Liver (tissue), 9 donors: ENCODE measurements around the gene FOXP3. TPM values are rescaled to one million over a fixed set of nuclear protein-coding genes. Genes with fewer than 3 reads are reported as not detected.

Experiments
- DNase-seq: peaks from one replicate; pipeline ENCODE4 v3.0.0-alpha.2; 2017; ENCODE audit warnings: low spot score
- H3K27ac ChIP-seq, 2 donors: one replicate each; pipeline ENCODE4 v1.7.0; 2013; ENCODE audit warnings: inconsistent platforms in 2 of 2, low read length in 2 of 2, control low read depth in 1 of 2, low read depth in 1 of 2, mild to moderate bottlenecking in 1 of 2
- H3K27me3 ChIP-seq, 4 donors: one replicate each; pipeline versions ENCODE4 v1.6.1 to v1.7.0; 2013; ENCODE audit warnings: low read length in 3 of 4, inconsistent platforms in 1 of 4, mild to moderate bottlenecking in 1 of 4, moderate library complexity in 1 of 4; ENCODE audit not compliant: control insufficient read depth in 4 of 4, insufficient read depth in 4 of 4
- H3K36me3 ChIP-seq, 4 donors: one replicate each; pipeline versions ENCODE4 v1.6.1 to v1.7.0; 2013; ENCODE audit warnings: low read length in 3 of 4, mild to moderate bottlenecking in 3 of 4, low read depth in 1 of 4, moderate library complexity in 1 of 4; ENCODE audit not compliant: control insufficient read depth in 4 of 4, insufficient read depth in 3 of 4
- H3K4me1 ChIP-seq, 4 donors: one replicate each; pipeline versions ENCODE4 v1.6.1 to v1.7.0; 2013; ENCODE audit warnings: low read length in 3 of 4, mild to moderate bottlenecking in 3 of 4, moderate library complexity in 1 of 4; ENCODE audit not compliant: control insufficient read depth in 4 of 4, insufficient read depth in 4 of 4
- H3K4me3 ChIP-seq, 3 donors: one replicate each; pipeline versions ENCODE4 v1.6.1 to v1.7.0; 2013; ENCODE audit warnings: low read length in 3 of 3, control low read depth in 1 of 3, low read depth in 1 of 3, mild to moderate bottlenecking in 1 of 3
- H3K9ac ChIP-seq, 2 donors: one replicate each; pipeline ENCODE4 v1.7.0; 2013; ENCODE audit warnings: low read length in 2 of 2, mild to moderate bottlenecking in 2 of 2, moderate library complexity in 2 of 2, control low read depth in 1 of 2, low read depth in 1 of 2
- H3K9me3 ChIP-seq, 4 donors: one replicate each; pipeline versions ENCODE4 v1.6.1 to v1.7.0; 2013; ENCODE audit warnings: low read length in 3 of 4; ENCODE audit not compliant: control insufficient read depth in 4 of 4
- ATF3 ChIP-seq: IDR thresholded peaks from 2 replicates; pipeline ENCODE4 v1.6.1; 2016; ENCODE audit warnings: antibody characterized with exemption
- CTCF ChIP-seq: fragments of 150-350 bp; IDR thresholded peaks from 2 replicates; pipeline ENCODE4 v1.5.1; 2017; ENCODE audit warnings: improper control_type of control experiment, low read depth, low read length; ENCODE audit not compliant: missing input control
- FOXA1 ChIP-seq: IDR thresholded peaks from 2 replicates; pipeline ENCODE4 v1.6.1; 2016; ENCODE audit warnings: antibody characterized with exemption
- FOXA2 ChIP-seq: IDR thresholded peaks from 2 replicates; pipeline ENCODE4 v1.6.1; 2016; ENCODE audit warnings: antibody characterized with exemption
- GABPA ChIP-seq, 2 donors: IDR thresholded peaks in 1 of 2; conservative IDR thresholded peaks in 1 of 2; 2 replicates each; pipeline ENCODE4 v1.6.1; 2016; ENCODE audit warnings: antibody characterized with exemption in 2 of 2, mild to moderate bottlenecking in 1 of 2, moderate library complexity in 1 of 2
- HNF4A ChIP-seq, 2 donors: conservative IDR thresholded peaks; 2 replicates each; pipeline ENCODE4 v1.6.1; 2016; ENCODE audit warnings: antibody characterized with exemption in 2 of 2, mild to moderate bottlenecking in 2 of 2
- HNF4G ChIP-seq: IDR thresholded peaks from 2 replicates; pipeline ENCODE4 v1.6.1; 2016; ENCODE audit warnings: antibody characterized with exemption
- JUND ChIP-seq, 2 donors: IDR thresholded peaks; 2 replicates each; pipeline ENCODE4 v1.6.1; 2016; ENCODE audit warnings: antibody characterized with exemption in 2 of 2
- NR2F2 ChIP-seq: IDR thresholded peaks from 2 replicates; pipeline ENCODE4 v1.6.1; 2016; ENCODE audit warnings: antibody characterized with exemption
- REST ChIP-seq: IDR thresholded peaks from 2 replicates; pipeline ENCODE4 v1.6.1; 2016; ENCODE audit warnings: antibody characterized with exemption, mild to moderate bottlenecking
- RXRA ChIP-seq, 2 donors: IDR thresholded peaks; 2 replicates each; pipeline ENCODE4 v1.6.1; 2017 to 2018; ENCODE audit warnings: antibody characterized with exemption in 2 of 2, mild to moderate bottlenecking in 1 of 2
- SP1 ChIP-seq: IDR thresholded peaks from 2 replicates; pipeline ENCODE4 v1.6.1; 2018; ENCODE audit warnings: antibody characterized with exemption, mild to moderate bottlenecking
- TAF1 ChIP-seq: conservative IDR thresholded peaks from 2 replicates; pipeline ENCODE4 v1.6.1; 2016; ENCODE audit warnings: antibody characterized with exemption, mild to moderate bottlenecking
- YY1 ChIP-seq: IDR thresholded peaks from 2 replicates; pipeline ENCODE4 v1.6.1; 2016; ENCODE audit warnings: antibody characterized with exemption, mild to moderate bottlenecking
- ZBTB33 ChIP-seq: IDR thresholded peaks from 2 replicates; pipeline ENCODE4 v1.6.1; 2016; ENCODE audit warnings: antibody characterized with exemption
- WGBS: extraction: QIAGEN DNeasy Blood & Tissue Kit; methylation state at CpG from one replicate; pipeline ENCODE4 v1.1.7; 2013; 5-methylcytosine and 5-hydroxymethylcytosine counted together
- polyA plus RNA-seq, 2 donors: library from polyadenylated mRNA; stranded (reverse) in 1 of 2; unstranded in 1 of 2; fragments of 200-250 nt in 1 of 2; fragments of >200 nt in 1 of 2; fragmentation: Nextera tagmentation in 1 of 2; extraction: Ambion mirVana in 1 of 2; gene quantifications; one replicate each; pipeline versions ENCODE4 v1.2.1 to v1.2.3, GENCODE V29; 2013 to 2015
- total RNA-seq, 2 donors: library from RNA; depleted of rRNA; stranded (reverse); fragments of >200 nt; gene quantifications; one replicate each; pipeline ENCODE4 v1.2.3, GENCODE V29; 2014
- donor health status: healthy.
- donor health status: healthy.
- donor health status: healthy.
- donor health status: healthy.
- donor health status: healthy.

Gene FOXP3
- total and polyA plus RNA-seq, 4 donors, result 0.05 to 0.65 (median 0.19) TPM

DNA sequence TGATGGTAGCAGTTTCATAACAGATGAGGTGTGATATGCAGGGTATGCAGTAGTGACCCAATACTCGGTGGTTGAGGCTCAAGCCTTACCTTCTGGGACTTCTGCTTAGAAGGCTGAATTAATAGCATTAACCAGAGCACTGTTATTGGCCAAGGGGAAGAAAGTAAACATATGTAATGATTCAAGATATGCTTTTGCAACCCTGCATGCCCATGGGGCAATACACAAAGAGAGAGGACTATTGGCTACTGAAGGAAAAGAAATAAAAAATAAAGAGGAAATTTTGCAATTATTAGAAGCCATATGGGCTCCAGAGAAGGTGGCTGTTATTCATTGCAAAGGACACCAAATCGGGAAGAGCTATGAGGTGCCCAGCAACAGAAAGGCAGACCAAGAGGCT is 47.7 kb upstream of the FOXP3 start:
- no peak for DNase-seq
- no peak for TF ChIP-seq FOXA1
- TF ChIP-seq HNF4G, result no peak
- TF ChIP-seq TAF1, result no peak
- Histone ChIP-seq H3K36me3 (no peaks in the 10 kb centered on the region), H3K27ac (no peak overlapping the region), H3K9me3 (no peaks in the 10 kb centered on the region), H3K4me1 (peaks cover 0 to 12% (median 7%) of the 10 kb centered on the region in 4 donors), H3K4me3 (no peak overlapping the region), H3K27me3 (no peaks in the 10 kb centered on the region), H3K9ac (no peak overlapping the region)
- 94% methylated on average over 2 of the region's 2 CpGs for WGBS

DNA sequence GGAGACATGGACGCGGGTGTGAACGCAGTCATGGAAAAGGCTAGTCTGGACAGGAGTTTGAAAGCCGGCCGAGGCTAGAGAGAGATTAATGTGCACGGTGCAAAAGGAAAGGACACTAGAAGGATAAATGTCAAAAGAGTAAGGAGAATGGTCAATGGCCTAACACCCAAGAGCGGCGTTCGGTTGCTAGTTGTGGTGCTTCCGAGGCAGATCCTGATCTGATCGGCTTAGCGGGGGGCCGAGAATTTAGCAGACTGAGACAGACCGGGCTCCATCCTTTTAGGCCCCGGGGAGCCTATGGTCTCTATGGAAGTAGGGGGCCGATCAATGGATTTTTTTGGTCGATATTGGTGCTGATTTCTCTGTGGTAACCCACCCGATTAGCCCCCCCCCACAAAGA is 45.9 kb upstream of the FOXP3 start:
- no peak for TF ChIP-seq TAF1
- TF ChIP-seq GABPA (IDR thresholded peaks at IDR 0.05 in 1 of 2, conservative IDR thresholded peaks at IDR 0.05 in 1 of 2), result no peak
- TF ChIP-seq REST, result no peak
- TF ChIP-seq CTCF, result no peak
- TF ChIP-seq YY1, result no peak
- TF ChIP-seq NR2F2, result no peak
- TF ChIP-seq HNF4G, result no peak
- H3K27ac ChIP-seq, result no peak overlapping the region

GRCh38 chrX:49309401-49309981 is 45.0 kb upstream of the FOXP3 start:
- no peaks in the 10 kb centered on the region for H3K36me3 ChIP-seq
- H3K27ac ChIP-seq, result peak overlapping the region; percentile 44 to 61
- no peaks in the 10 kb centered on the region for H3K27me3 ChIP-seq
- peaks cover 0 to 12% (median 7%) of the 10 kb centered on the region in 4 donors for H3K4me1 ChIP-seq
- no peaks in the 10 kb centered on the region for H3K9me3 ChIP-seq
- peak overlapping the region; percentile 53 to 78 for H3K9ac ChIP-seq
- 18% methylated on average over 8 of the region's 8 CpGs for WGBS
- H3K4me3 ChIP-seq, result peak overlapping the region; percentile 28 to 42 (median 41)
- no peak for DNase-seq
- TF ChIP-seq NR2F2, result no peak
- no peak for TF ChIP-seq HNF4G
- TF ChIP-seq JUND (IDR thresholded peaks at IDR 0.05), result no peak
- no peak for TF ChIP-seq YY1
- TF ChIP-seq ATF3, result no peak
- no peak for TF ChIP-seq TAF1
- no peak for TF ChIP-seq GABPA (IDR thresholded peaks at IDR 0.05 in 1 of 2, conservative IDR thresholded peaks at IDR 0.05 in 1 of 2)
- TF ChIP-seq SP1, result no peak
- no peak for TF ChIP-seq FOXA2
- TF ChIP-seq REST, result no peak
- no peak for TF ChIP-seq RXRA (IDR thresholded peaks at IDR 0.05)
- TF ChIP-seq ZBTB33, result no peak
- no peak for TF ChIP-seq FOXA1
- TF ChIP-seq HNF4A (conservative IDR thresholded peaks at IDR 0.05), result no peak

More for the DNA sequence above, 45.9 kb upstream of the FOXP3 start:
- Histone ChIP-seq H3K9ac (no peak overlapping the region), H3K9me3 (no peaks in the 10 kb centered on the region), H3K27me3 (no peaks in the 10 kb centered on the region), H3K4me3 (no peak overlapping the region), H3K36me3 (no peaks in the 10 kb centered on the region), H3K4me1 (peaks cover 0 to 12% (median 7%) of the 10 kb centered on the region in 4 donors)
- DNase-seq, result no peak
- WGBS, result 82% methylated on average over 18 of the region's 18 CpGs
